Lower leg skin (tissue), 4 donors: Measurements from ENCODE around the gene SHCBP1L. TPM values are rescaled to one million over a fixed set of nuclear protein-coding genes. Genes with fewer than 3 reads are reported as not detected.

Experiments
- DNase-seq, 2 donors: peaks; one replicate each; pipeline ENCODE4 v3.0.0-alpha.2; 2019; ENCODE audit warnings: low spot score in 2 of 2
- H3K4me3 ChIP-seq: fragments of 200-600 bp; sonication (generic); 2 replicates; pipeline ENCODE4 v1.5.1; 2017; ENCODE audit warnings: mild to moderate bottlenecking, low read depth; ENCODE audit not compliant: poor library complexity, severe bottlenecking
- POLR2A ChIP-seq, 2 donors: fragments of 450-650 bp; IDR thresholded peaks; one replicate each; pipeline ENCODE4 v1.6.1; 2016 to 2017; ENCODE audit warnings: antibody characterized with exemption in 2 of 2, mild to moderate bottlenecking in 1 of 2, moderate library complexity in 1 of 2
- WGBS, 2 donors: methylation state at CpG; one replicate each; pipeline ENCODE4 v1.1.5; 2018; 5-methylcytosine and 5-hydroxymethylcytosine counted together
- intact Hi-C: fragments of 100-400 bp; cut with DNase I; formaldehyde crosslinking; loops from one replicate; pipeline ENCODE4 v1.15.0; 2023; ENCODE audit warnings: low total_unique reads
- total RNA-seq, 4 donors: library from RNA; depleted of rRNA; stranded (reverse); fragments of >200 nt; gene quantifications; one replicate each; pipeline ENCODE4 v1.1.0, GENCODE V29; 2016
- TF ChIP-seq, protein P1 (sequence below), 3 donors: fragments of 450-650 bp; IDR thresholded peaks; one replicate each; pipeline ENCODE4 v1.5.1; 2016; ENCODE audit warnings: antibody characterized with exemption in 3 of 3, mild to moderate bottlenecking in 3 of 3, moderate library complexity in 2 of 3

SHCBP1L gene
- total RNA-seq, 4 donors from 2014 or later = 3.4 TPM; not detected in 3

GRCh38 chr1:182872881-182873280, 80.1 kb downstream of the SHCBP1L start:
- no peak for DNase-seq
- intact Hi-C loops = no loop called here
- H3K4me3 ChIP-seq = no peak overlapping the region
- WGBS, 2 donors = 97 to 100% methylated on average over 3 of the region's 3 CpGs
- TF ChIP-seq, protein P1, sequence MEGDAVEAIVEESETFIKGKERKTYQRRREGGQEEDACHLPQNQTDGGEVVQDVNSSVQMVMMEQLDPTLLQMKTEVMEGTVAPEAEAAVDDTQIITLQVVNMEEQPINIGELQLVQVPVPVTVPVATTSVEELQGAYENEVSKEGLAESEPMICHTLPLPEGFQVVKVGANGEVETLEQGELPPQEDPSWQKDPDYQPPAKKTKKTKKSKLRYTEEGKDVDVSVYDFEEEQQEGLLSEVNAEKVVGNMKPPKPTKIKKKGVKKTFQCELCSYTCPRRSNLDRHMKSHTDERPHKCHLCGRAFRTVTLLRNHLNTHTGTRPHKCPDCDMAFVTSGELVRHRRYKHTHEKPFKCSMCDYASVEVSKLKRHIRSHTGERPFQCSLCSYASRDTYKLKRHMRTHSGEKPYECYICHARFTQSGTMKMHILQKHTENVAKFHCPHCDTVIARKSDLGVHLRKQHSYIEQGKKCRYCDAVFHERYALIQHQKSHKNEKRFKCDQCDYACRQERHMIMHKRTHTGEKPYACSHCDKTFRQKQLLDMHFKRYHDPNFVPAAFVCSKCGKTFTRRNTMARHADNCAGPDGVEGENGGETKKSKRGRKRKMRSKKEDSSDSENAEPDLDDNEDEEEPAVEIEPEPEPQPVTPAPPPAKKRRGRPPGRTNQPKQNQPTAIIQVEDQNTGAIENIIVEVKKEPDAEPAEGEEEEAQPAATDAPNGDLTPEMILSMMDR (IDR thresholded peaks at IDR 0.05) = no peak
- TF ChIP-seq POLR2A (IDR thresholded peaks at IDR 0.05) = no peak

- intact Hi-C loops = no loop called here
- 93 to 95% methylated on average over 12 of the region's 12 CpGs for WGBS, 2 donors
- no peak for DNase-seq
- no peak overlapping the region for H3K4me3 ChIP-seq
- TF ChIP-seq, protein P1 (IDR thresholded peaks at IDR 0.05) = no peak
- no peak for TF ChIP-seq POLR2A (IDR thresholded peaks at IDR 0.05)
These were observed 83.7 kb downstream of the SHCBP1L start for GRCh38 chr1:182869241-182869666.

DNA sequence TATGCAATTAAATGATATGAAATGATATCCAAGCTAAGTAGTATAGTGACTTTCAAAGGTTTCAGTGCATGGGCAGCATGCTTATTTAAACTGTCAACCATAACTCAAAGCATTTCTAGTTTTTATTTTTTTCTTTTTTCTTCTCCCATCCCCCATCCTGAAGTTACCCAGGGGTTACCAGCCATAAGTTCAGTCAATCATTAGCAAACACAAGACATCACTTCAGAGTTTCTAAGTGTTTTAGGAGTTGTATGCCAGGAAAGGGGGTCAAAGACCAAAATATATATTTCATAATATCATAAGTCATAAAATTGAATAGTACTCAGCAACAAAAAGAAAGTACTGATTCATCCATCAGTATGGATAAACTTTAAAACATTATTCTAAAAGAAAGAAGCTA, 85.1 kb downstream of the SHCBP1L start:
- H3K4me3 ChIP-seq = no peak overlapping the region
- no peak for DNase-seq
- intact Hi-C loops = no loop called here
- TF ChIP-seq POLR2A (IDR thresholded peaks at IDR 0.05) = no peak
- TF ChIP-seq, protein P1 (IDR thresholded peaks at IDR 0.05) = no peak

GRCh38 chr1:182863940-182864339, 89.0 kb downstream of the SHCBP1L start:
- no peak for DNase-seq
- WGBS, 2 donors = 98% methylated on average over 5 of the region's 5 CpGs
- H3K4me3 ChIP-seq = no peak overlapping the region
- TF ChIP-seq POLR2A (IDR thresholded peaks at IDR 0.05) = no peak
- TF ChIP-seq, protein P1 (IDR thresholded peaks at IDR 0.05) = no peak
- intact Hi-C loops = no loop called here

DNA sequence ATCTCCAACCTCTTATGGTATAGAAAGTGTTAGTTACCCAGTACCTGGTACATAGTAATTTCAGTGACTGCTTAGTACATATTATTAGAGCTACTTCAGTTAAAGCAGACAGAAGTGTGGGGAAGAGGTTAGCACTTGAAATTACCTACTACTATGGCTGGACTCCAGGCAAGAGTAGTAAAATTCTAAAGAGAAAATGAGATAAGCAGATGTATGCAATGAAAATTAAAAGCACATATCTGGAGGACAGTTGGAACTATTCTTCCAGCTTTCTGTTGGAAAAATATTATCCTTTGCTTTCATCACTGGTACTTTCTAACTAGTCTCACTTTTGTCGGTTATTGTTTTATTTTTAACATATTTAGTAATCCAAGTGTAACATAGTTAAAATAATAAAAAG, 90.1 kb downstream of the SHCBP1L start:
- TF ChIP-seq, protein P1 (IDR thresholded peaks at IDR 0.05) = no peak
- no peak for TF ChIP-seq POLR2A (IDR thresholded peaks at IDR 0.05)
- 70 to 81% methylated on average over 1 of the region's 1 CpG for WGBS, 2 donors
- intact Hi-C loops = no loop called here
- no peak overlapping the region for H3K4me3 ChIP-seq
- DNase-seq = no peak

- no peak for TF ChIP-seq POLR2A (IDR thresholded peaks at IDR 0.05)
- TF ChIP-seq, protein P1 (IDR thresholded peaks at IDR 0.05) = no peak
- 91 to 94% methylated on average over 2 of the region's 2 CpGs for WGBS, 2 donors
- no peak for DNase-seq
- H3K4me3 ChIP-seq = no peak overlapping the region
- intact Hi-C loops = no loop called here
These were observed 91.0 kb downstream of the SHCBP1L start for GRCh38 chr1:182861994-182862393.
